ENCODE data around the gene ASAP3.

DNA sequence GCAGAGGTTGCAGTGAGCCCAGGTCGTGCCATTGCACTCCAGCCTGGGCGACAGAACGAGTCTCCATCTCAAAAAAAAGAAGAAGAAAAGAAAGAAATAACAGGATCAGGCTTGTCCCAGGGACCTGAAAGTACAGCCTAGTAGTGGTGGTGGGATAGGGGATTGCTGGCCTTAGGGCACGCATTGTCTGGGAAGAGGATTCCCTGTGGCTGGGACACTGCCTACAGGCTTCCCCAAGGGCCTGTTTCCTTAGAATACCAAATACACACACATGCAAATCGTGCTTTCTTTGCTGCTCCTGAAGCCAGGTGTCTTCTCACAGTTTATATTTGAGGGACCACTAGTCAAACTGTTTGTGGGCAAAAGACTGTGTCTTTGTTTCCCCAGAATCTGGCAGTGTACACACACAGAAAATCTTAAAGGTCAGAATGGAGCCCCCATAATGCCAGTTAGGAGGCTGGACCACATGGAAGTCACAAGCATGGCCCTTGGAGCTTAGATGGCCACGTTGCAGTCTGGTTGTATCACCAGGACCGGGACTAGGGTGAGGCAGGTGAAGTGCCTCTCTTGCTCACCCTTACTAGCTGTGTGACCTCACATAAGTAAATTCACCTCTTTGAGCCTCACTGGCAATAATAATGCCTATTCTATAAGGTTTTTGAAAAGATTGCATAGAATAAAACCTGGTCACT lies 12.7 kb upstream of the ASAP3 start:
- TF ChIP-seq CTCF (IDR thresholded peaks at IDR 0.05) (no peak), POLR2A (IDR thresholded peaks at IDR 0.05) (no peak)

Data from adrenal gland (tissue), 5 donors.